NCI-H1417 treated with DMSO at 0.1 percent for 48 hours (cell line): ENCODE results near the gene ZNF30.
"Not testable (repeated sequence)": the region's sequence is repeated elsewhere in the genome, so short reads cannot be mapped to it uniquely, and the experiment has no call there.

Source experiments
- DNase-seq: peaks from one replicate; lab custom pipeline; 2025; lab: John Stamatoyannopoulos, UW

ZNF30 gene

GRCh38 chr19:34985249-34986022, 58.7 kb downstream of the ZNF30 start:
- no peak for DNase-seq

- DNase-seq: no peak
These were observed 61.4 kb downstream of the ZNF30 start for GRCh38 chr19:34988119-34988518.

GRCh38 chr19:34989298-34989697, 62.6 kb downstream of the ZNF30 start:
- DNase-seq: no peak

- DNase-seq: no peak
These were observed 64.0 kb downstream of the ZNF30 start for GRCh38 chr19:34990578-34991192.

GRCh38 chr19:34991542-34992333, 65.0 kb downstream of the ZNF30 start:
- DNase-seq: no peak

- DNase-seq: not testable (repeated sequence)
These were observed 65.9 kb downstream of the ZNF30 start for GRCh38 chr19:34992582-34992981.

GRCh38 chr19:34994286-34994642, 67.6 kb downstream of the ZNF30 start:
- DNase-seq: no peak
